HG03280 (cell line): ENCODE measurements around the gene USP3.

Experiments used
- ATAC-seq: cut with Tn5 transposase; IDR thresholded peaks from one replicate; pipeline ENCODE4 v1.9.1; 2021; ENCODE audit warnings: mild to moderate bottlenecking, moderate library complexity; ENCODE audit not compliant: unreplicated experiment

USP3 gene

GRCh38 chr15:63495780-63496488 lies 8.5 kb upstream of the USP3 start:
- ATAC-seq: no peak

GRCh38 chr15:63497642-63498467 lies 6.5 kb upstream of the USP3 start:
- ATAC-seq: no peak

- no peak for ATAC-seq
These were observed 5.2 kb upstream of the USP3 start for GRCh38 chr15:63499175-63499549.

GRCh38 chr15:63499611-63500010 lies 4.8 kb upstream of the USP3 start:
- no peak for ATAC-seq

GRCh38 chr15:63500265-63501250 lies 3.8 kb upstream of the USP3 start:
- no peak for ATAC-seq

- ATAC-seq: no peak
These were observed 2.9 kb upstream of the USP3 start for GRCh38 chr15:63501256-63502089.

GRCh38 chr15:63502137-63502766 lies 2.1 kb upstream of the USP3 start:
- no peak for ATAC-seq

GRCh38 chr15:63502843-63503738 lies 1.3 kb upstream of the USP3 start:
- ATAC-seq: peak; percentile 39

- peak; percentile 27 for ATAC-seq
These were observed 600 bp upstream of the USP3 start for GRCh38 chr15:63503739-63504246.

GRCh38 chr15:63504979-63505841 lies 817 bp downstream of the USP3 start:
- ATAC-seq: peak; percentile 10

GRCh38 chr15:63505842-63506222 lies 1.4 kb downstream of the USP3 start:
- no peak for ATAC-seq

GRCh38 chr15:63506537-63507035 lies 2.2 kb downstream of the USP3 start:
- no peak for ATAC-seq

- ATAC-seq: no peak
These were observed 3.8 kb downstream of the USP3 start for GRCh38 chr15:63507878-63508818.

GRCh38 chr15:63509056-63509954 lies 4.9 kb downstream of the USP3 start:
- no peak for ATAC-seq
